Lower lobe of right lung (tissue), 2 donors: ENCODE results near the gene KCNQ1. TPM values are rescaled to one million over a fixed set of nuclear protein-coding genes. Genes with fewer than 3 reads are reported as not detected.

ENCODE experiments used
- ATAC-seq, 2 donors: fragments of 200-7000 bp; cut with Tn5 transposase; one replicate each; pipeline ENCODE4 v1.9.1; 2020 to 2022; ENCODE audit warnings: mild to moderate bottlenecking in 2 of 2, moderate library complexity in 2 of 2
- DNase-seq: peaks from one replicate; pipeline ENCODE4 v3.0.0-alpha.2; 2020
- H3K27ac ChIP-seq: fragments of 200-600 bp; one replicate; pipeline ENCODE4 v1.8.0; 2022
- H3K27me3 ChIP-seq: fragments of 200-600 bp; one replicate; pipeline ENCODE4 v1.8.0; 2022; ENCODE audit warnings: low read depth
- H3K36me3 ChIP-seq: fragments of 200-600 bp; one replicate; pipeline ENCODE4 v1.8.0; 2022; ENCODE audit warnings: mild to moderate bottlenecking
- H3K4me1 ChIP-seq: fragments of 200-600 bp; one replicate; pipeline ENCODE4 v1.8.0; 2022
- H3K4me3 ChIP-seq: fragments of 200-600 bp; one replicate; pipeline ENCODE4 v1.8.0; 2022; ENCODE audit warnings: mild to moderate bottlenecking
- H3K9me3 ChIP-seq: fragments of 200-600 bp; one replicate; pipeline ENCODE4 v1.8.0; 2022
- intact Hi-C: fragments of 100-400 bp; cut with DNase I; formaldehyde crosslinking; loops from one replicate; pipeline ENCODE4 v1.11.0; 2022
- total RNA-seq: library from RNA; stranded (reverse); fragmentation: NEBNext Ultra II Directional; extraction: Animal tissue kit (Norgen Biotek cat#: 25700); gene quantifications from one replicate; pipeline ENCODE4 v1.2.1, GENCODE V29; 2021
- TF ChIP-seq, protein P1 (sequence below): fragments of 200-600 bp; IDR thresholded peaks from one replicate; pipeline ENCODE4 v1.8.0; 2022; ENCODE audit warnings: antibody characterized with exemption, mild to moderate bottlenecking
- donor health status: DM: no; HTN: yes; CAD: no; lungs with severe emphysema.

KCNQ1 gene
- total RNA-seq, 1 donor from 2014 or later, result 51.0 TPM

DNA sequence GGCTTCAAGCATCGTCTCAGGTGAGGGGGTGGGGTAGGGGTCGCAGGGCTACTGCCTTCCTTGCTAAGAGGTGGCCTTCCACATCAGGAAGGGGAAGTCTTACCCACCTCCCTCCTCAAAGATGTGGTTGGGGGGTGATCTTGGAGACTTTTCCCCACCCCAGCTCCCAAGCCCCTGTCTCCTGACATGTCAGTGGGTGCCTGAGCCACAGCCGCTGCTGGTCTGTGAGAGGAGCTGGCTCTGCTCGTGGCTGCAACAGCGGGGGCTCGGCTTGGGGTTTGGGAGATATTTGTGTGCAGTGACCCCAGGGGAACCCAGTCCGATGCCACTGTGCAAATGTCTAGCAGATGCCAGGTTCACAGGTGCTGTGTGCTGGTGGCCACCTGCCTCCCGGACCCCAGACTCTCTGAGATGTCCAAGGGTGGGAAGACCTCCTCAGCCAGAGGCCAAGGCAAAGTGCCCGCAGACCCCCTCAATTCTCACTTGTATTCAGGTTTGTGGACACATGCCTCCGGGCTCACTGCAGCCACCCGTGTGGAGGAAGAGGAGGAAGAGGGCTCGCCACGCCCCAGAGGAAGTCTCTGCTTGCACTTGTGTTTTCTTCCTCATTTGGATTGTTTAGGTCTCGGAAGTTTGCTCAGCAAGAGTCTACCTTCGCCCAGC is 1.9 kb downstream of the KCNQ1 start:
- Histone ChIP-seq H3K36me3 (no peaks in the 10 kb centered on the region), H3K4me3 (peak overlapping the region; percentile 61), H3K9me3 (no peaks in the 10 kb centered on the region), H3K4me1 (peaks cover 35% of the 10 kb centered on the region), H3K27ac (peak overlapping the region; percentile 62), H3K27me3 (peaks cover 4% of the 10 kb centered on the region)
- peak; percentile 81 for DNase-seq
- TF ChIP-seq, protein P1, sequence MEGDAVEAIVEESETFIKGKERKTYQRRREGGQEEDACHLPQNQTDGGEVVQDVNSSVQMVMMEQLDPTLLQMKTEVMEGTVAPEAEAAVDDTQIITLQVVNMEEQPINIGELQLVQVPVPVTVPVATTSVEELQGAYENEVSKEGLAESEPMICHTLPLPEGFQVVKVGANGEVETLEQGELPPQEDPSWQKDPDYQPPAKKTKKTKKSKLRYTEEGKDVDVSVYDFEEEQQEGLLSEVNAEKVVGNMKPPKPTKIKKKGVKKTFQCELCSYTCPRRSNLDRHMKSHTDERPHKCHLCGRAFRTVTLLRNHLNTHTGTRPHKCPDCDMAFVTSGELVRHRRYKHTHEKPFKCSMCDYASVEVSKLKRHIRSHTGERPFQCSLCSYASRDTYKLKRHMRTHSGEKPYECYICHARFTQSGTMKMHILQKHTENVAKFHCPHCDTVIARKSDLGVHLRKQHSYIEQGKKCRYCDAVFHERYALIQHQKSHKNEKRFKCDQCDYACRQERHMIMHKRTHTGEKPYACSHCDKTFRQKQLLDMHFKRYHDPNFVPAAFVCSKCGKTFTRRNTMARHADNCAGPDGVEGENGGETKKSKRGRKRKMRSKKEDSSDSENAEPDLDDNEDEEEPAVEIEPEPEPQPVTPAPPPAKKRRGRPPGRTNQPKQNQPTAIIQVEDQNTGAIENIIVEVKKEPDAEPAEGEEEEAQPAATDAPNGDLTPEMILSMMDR, result no peak
- ATAC-seq, result no peak
- intact Hi-C loops, result loop anchor here (10.0 kb wide), 1 partner anchor 448 kb away; no protein-coding TSS in a partner anchor

DNA sequence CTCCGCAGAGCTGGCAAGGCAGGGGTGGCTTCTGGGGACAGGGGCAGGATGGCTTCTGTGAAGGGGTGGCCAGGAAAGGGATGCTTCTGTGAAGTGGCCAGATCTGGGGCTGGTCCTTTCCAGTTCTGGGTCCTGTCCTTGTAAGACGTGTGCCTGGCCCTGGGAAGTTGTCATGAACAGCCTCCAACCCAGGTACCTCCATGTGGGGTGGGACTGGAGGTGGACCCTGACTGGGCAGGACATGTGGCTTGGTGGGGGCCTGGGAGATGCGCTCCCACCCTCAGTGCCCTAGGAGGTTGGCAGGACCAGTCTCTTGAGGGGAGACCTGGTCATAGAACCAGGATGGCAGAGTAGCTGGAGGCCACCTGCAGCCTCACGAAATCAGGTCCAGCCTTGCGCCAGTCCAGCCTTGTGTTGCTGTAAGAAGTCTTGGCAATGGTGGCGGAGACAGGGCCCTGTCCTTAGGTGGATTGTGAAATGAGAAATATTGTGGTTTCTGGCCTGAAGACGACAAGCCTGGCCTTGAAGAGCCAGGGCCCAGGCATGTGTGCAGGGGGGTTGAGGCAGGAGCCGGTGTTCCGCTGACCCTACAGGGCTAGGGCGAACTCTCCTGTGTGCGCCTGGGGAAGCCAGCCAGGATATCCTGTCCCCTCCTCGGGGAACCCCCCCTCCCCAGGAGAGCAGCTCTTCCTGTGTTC is 2.6 kb downstream of the KCNQ1 start:
- ATAC-seq, result no peak
- H3K36me3 ChIP-seq, result no peaks in the 10 kb centered on the region
- intact Hi-C loops, result loop anchor here (10.0 kb wide), 1 partner anchor 447 kb away; no protein-coding TSS in a partner anchor
- H3K27ac ChIP-seq, result peak overlapping the region; percentile 62
- peak; percentile 53 for DNase-seq
- H3K4me3 ChIP-seq, result peak overlapping the region; percentile 61
- H3K27me3 ChIP-seq, result peaks cover 4% of the 10 kb centered on the region
- TF ChIP-seq, protein P1, result no peak
- H3K4me1 ChIP-seq, result peaks cover 35% of the 10 kb centered on the region
- no peaks in the 10 kb centered on the region for H3K9me3 ChIP-seq

DNA sequence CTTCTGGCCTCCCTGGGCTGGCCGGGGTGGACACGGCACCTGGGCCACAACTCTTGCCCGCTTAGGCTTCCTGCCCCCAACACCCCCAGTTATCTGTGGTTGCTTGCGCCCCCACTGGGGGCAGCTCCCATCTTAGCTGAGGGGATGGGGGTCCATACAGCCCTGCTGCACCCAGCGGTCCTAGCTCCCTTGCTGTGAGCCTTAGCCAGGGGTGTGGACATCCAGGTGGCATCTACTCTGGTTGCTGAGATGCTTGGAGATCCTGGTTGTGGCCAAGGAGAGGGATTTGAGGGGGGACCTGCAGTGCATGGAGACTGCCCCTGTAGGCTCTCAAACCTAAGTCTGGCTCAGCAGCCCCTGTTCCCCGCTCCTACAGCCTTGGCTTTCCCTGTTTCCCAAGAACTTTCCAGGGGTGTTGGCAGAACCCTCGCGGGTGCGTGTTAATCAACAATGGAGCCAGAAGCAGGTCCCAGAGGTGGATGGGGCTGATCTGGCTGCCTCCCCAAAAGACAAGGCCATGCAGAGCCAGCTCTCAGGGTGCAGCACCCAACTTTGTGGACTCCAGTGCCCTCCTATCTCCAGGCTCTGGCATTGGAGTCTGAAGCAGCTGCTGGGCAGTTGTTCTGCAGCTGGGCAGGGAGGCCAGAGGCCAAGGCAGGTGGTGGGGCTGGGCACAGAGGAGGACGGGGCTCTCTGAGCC is 3.3 kb downstream of the KCNQ1 start:
- Histone ChIP-seq H3K27me3 (peaks cover 4% of the 10 kb centered on the region), H3K4me3 (peak overlapping the region; percentile 61), H3K4me1 (peaks cover 35% of the 10 kb centered on the region), H3K27ac (peak overlapping the region; percentile 62), H3K9me3 (no peaks in the 10 kb centered on the region), H3K36me3 (no peaks in the 10 kb centered on the region)
- intact Hi-C loops, result loop anchor here (10.0 kb wide), 1 partner anchor 447 kb away; no protein-coding TSS in a partner anchor
- ATAC-seq (no peak), DNase-seq (no peak)
- TF ChIP-seq, protein P1, result no peak

DNA sequence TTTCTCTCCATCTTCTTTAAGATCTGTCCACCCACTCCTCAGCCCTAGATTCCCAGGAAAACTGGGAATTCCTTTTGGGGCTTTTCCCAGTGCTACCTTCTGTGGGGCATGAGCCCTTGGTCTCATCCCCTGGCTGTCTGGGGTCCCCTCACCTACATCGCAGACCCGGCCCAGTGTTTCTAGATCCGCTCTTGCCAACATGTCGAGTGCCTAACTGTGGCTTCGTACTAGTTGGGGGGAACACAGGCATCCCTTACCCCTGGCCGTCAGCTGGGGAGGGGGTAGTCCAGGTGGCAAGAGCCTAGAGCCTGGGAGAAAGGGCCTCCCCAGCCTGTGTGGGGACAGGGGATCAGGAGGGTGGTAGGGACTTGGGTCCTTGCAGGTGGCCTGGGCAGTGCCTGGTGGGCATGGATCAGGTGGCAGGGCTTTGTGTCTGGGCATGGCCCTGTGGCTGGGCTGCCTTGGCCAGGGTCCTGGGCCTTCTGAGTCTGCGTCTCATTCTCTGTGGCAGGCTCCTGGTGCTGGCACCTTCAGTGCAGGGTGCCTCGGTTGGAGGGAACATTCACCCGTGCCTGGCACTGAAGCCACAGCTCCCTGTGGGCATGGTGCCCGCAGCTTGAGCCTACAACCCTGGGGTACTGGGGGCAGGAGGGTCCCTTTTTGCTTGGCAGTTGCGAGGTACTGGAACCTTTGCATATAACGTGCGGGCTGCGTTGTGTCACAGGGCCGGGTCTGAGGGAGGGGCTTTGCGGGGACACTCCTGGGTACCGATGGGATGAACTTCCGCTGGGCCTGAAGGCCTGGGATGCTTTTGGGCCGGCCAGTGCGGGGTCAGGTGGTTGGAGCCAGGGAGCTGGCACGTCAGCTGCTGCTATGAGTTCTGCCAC is 4.1 kb downstream of the KCNQ1 start:
- no peak for ATAC-seq
- intact Hi-C loops, result loop anchor here (10.0 kb wide), 1 partner anchor 446 kb away; no protein-coding TSS in a partner anchor
- Histone ChIP-seq H3K9me3 (no peaks in the 10 kb centered on the region), H3K27ac (no peak overlapping the region), H3K4me1 (peaks cover 31% of the 10 kb centered on the region), H3K27me3 (peaks cover 3% of the 10 kb centered on the region), H3K4me3 (no peak overlapping the region), H3K36me3 (no peaks in the 10 kb centered on the region)
- TF ChIP-seq, protein P1, result no peak
- no peak for DNase-seq
